GM12875 (cell line): ENCODE results near the gene LCE6A.

ENCODE experiments used
- H3K4me3 ChIP-seq: one replicate; pipeline ENCODE4 v1.5.1; 2011; ENCODE audit warnings: low read depth, low read length, control low read depth
- TF ChIP-seq, protein P1 (sequence below): IDR thresholded peaks from 2 replicates; pipeline ENCODE4 v1.5.1; 2011; ENCODE audit warnings: low read depth, mild to moderate bottlenecking, control low read depth, inconsistent platforms, low read length, moderate library complexity, borderline replicate concordance; ENCODE audit not compliant: insufficient read depth

Gene LCE6A

DNA sequence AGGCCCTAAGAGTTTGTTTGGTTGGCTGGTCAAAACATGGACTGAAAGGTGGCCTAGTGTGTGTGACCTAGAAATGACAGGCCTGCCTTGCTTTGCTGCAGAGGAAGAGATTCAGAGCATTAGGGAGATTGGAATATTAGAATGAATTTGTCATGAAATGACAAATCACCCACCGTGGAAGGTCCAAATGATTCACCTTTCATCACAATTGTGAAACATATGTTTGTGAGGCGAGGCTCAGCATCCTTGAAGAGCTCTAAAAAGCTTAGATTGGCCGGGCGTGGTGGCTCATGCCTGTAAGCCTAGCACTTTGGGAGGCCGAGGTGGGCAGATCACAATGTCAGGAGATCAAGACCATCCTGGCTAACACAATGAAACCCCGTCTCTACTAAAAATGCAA, 25.3 kb upstream of the LCE6A start:
- TF ChIP-seq, protein P1, sequence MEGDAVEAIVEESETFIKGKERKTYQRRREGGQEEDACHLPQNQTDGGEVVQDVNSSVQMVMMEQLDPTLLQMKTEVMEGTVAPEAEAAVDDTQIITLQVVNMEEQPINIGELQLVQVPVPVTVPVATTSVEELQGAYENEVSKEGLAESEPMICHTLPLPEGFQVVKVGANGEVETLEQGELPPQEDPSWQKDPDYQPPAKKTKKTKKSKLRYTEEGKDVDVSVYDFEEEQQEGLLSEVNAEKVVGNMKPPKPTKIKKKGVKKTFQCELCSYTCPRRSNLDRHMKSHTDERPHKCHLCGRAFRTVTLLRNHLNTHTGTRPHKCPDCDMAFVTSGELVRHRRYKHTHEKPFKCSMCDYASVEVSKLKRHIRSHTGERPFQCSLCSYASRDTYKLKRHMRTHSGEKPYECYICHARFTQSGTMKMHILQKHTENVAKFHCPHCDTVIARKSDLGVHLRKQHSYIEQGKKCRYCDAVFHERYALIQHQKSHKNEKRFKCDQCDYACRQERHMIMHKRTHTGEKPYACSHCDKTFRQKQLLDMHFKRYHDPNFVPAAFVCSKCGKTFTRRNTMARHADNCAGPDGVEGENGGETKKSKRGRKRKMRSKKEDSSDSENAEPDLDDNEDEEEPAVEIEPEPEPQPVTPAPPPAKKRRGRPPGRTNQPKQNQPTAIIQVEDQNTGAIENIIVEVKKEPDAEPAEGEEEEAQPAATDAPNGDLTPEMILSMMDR = no peak
- no peak overlapping the region for H3K4me3 ChIP-seq

GRCh38 chr1:152823294-152823693, 19.4 kb upstream of the LCE6A start:
- TF ChIP-seq, protein P1 = no peak
- H3K4me3 ChIP-seq = no peak overlapping the region

DNA sequence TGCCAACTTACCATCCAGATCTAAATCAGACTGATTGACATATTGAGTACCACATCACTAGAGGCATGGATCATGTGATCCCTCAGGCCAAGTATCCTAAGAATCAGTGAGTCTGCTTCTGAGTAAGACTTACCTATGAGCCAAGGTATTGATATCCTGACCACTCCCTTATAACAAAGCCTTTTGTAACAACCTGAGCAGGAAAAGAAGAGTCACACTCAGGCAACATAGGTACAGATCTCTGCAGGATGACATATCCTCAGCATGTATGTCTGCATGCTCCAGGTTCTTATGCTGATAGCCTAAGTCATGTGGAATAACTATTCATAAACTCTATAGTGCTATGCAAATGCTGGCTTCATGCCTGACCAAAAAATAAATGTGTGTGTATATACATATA, 17.7 kb upstream of the LCE6A start:
- no peak overlapping the region for H3K4me3 ChIP-seq
- TF ChIP-seq, protein P1 = no peak

- TF ChIP-seq, protein P1 = no peak
- no peak within 1 kb of the TSS for H3K4me3 ChIP-seq
Measured at GRCh38 chr1:152827173-152827572, 15.5 kb upstream of the LCE6A start, which contains the start of gene LCE1A. LCE1A (plus strand) TSS chr1:152827473; CDS start chr1:152827473, 0 bp downstream.

DNA sequence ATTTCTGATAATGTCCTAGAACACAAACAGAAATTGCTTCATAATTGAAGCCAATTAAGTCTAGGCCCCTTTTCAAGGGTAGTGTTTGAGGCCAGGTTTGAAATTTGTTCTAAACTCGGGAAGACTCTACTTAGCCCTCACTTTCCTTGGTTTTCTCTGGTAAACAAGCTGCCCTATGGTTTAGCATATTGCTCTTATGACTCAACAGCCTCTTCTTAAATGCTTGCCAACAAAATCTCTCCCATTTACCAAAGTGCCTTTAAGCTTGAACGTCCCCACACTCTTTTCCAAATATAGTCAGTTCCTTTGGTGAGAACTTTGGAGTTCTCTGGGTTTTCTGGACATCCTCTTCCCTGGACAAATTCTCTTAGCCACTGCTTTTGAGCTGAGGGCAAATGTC, 5.8 kb upstream of the LCE6A start:
- TF ChIP-seq, protein P1 = no peak
- H3K4me3 ChIP-seq = no peak overlapping the region

DNA sequence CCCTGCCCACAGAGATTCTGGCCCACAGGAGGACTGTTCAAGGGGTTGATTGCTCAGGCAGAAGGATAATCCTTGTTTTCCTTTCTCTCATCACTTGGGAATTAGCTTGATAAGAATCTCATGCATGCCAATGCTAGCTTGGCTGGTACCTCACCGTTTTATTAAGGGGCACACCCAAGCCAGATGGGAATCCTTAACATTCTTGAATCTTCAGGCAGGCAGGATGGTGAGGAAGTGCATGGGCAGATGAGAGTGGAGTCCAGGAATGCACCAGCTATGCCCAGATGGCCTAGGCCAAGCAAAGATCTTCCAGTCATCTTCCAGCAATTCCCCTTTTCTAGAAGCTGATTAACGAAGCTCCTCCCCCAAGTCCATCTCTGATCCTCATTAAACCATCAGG, 13.0 kb downstream of the LCE6A start:
- TF ChIP-seq, protein P1 = no peak
- H3K4me3 ChIP-seq = no peak overlapping the region

DNA sequence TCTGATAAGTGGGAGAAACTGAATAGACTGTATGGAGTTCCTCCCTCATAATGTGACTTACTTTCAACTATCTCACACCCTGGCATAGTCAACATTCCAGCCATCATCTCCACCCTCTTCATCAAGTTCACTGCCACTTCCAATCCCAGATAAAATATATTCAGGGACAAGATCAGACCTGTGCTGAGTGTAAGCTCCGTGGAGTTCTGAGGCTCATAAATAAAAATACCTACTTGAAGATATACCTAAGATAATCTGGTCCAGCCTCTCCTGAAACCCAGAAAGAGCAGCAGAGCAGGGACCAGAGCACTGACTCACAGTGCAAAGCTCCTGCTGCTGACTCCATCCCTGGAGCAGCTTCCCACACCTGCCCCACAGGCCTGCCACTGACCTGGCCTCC, 15.4 kb downstream of the LCE6A start:
- no peak overlapping the region for H3K4me3 ChIP-seq
- TF ChIP-seq, protein P1 = no peak
